CD8-positive, alpha-beta memory T cell (primary cell): ENCODE measurements around the gene MOSPD3. TPM values are rescaled to one million over a fixed set of nuclear protein-coding genes. Genes with fewer than 3 reads are reported as not detected.

Source experiments
- CTCF ChIA-PET: fragments of 350-600 bp; sonication (Branson Sonifier 250); formaldehyde crosslinking; loops from one replicate; lab custom pipeline; 2021; ENCODE audit warnings: antibody characterized with exemption; lab: Charles Lee
- POLR2A ChIA-PET: fragments of 350-600 bp; sonication (Branson Sonifier 250); formaldehyde crosslinking; loops from one replicate; lab custom pipeline; 2021; ENCODE audit warnings: antibody characterized with exemption; lab: Charles Lee
- DNase-seq, 5 donors: peaks; one replicate each; pipeline versions ENCODE4 v3.0.0 to v3.0.0-alpha.2; 2020 to 2022; ENCODE audit warnings: mixed read lengths in 1 of 5
- H3K27ac ChIP-seq: one replicate; pipeline ENCODE4 v1.7.0; 2013; ENCODE audit warnings: low read depth, mild to moderate bottlenecking, low read length, moderate library complexity
- H3K27me3 ChIP-seq: 2 replicates; pipeline ENCODE4 v1.7.0; 2013; ENCODE audit warnings: low read length, mild to moderate bottlenecking; ENCODE audit not compliant: insufficient read depth, poor library complexity, severe bottlenecking
- H3K36me3 ChIP-seq: 2 replicates; pipeline ENCODE4 v1.7.0; 2013; ENCODE audit warnings: mild to moderate bottlenecking, low read length, moderate library complexity; ENCODE audit not compliant: insufficient read depth
- H3K4me1 ChIP-seq: 2 replicates; pipeline ENCODE4 v1.7.0; 2013; ENCODE audit warnings: mild to moderate bottlenecking, low read length, moderate library complexity; ENCODE audit not compliant: insufficient read depth
- H3K4me3 ChIP-seq: 2 replicates; pipeline ENCODE4 v1.7.0; 2013; ENCODE audit warnings: mild to moderate bottlenecking, low read length
- H3K9me3 ChIP-seq: 2 replicates; pipeline ENCODE4 v1.7.0; 2013; ENCODE audit warnings: mild to moderate bottlenecking, low read length
- H3K27ac Mint-ChIP-seq, 8 donors: one replicate each; pipeline ENCODE4 v1.8.0; 2020 to 2021; ENCODE audit warnings: mixed read lengths in 8 of 8, mild to moderate bottlenecking in 6 of 8, inconsistent platforms in 3 of 8, moderate library complexity in 3 of 8
- H3K27me3 Mint-ChIP-seq, 2 donors: one replicate each; pipeline ENCODE4 v1.8.0; 2020 to 2021; ENCODE audit warnings: mixed read lengths in 2 of 2, mild to moderate bottlenecking in 1 of 2, moderate library complexity in 1 of 2
- H3K36me3 Mint-ChIP-seq, 3 donors: one replicate each; pipeline ENCODE4 v1.8.0; 2020 to 2021; ENCODE audit warnings: mixed read lengths in 3 of 3, inconsistent platforms in 1 of 3, mild to moderate bottlenecking in 1 of 3
- H3K4me1 Mint-ChIP-seq, 3 donors: one replicate each; pipeline ENCODE4 v1.8.0; 2020 to 2021; ENCODE audit warnings: mixed read lengths in 3 of 3, inconsistent platforms in 1 of 3, mild to moderate bottlenecking in 1 of 3
- H3K4me3 Mint-ChIP-seq, 7 donors: one replicate each; pipeline ENCODE4 v1.8.0; 2020 to 2021; ENCODE audit warnings: mixed read lengths in 7 of 7, mild to moderate bottlenecking in 6 of 7, moderate library complexity in 4 of 7, inconsistent platforms in 2 of 7
- H3K9me3 Mint-ChIP-seq, 5 donors: one replicate each; pipeline ENCODE4 v1.8.0; 2020 to 2022; ENCODE audit warnings: mixed read lengths in 5 of 5, mild to moderate bottlenecking in 3 of 5, moderate library complexity in 2 of 5, inconsistent platforms in 1 of 5
- polyA plus RNA-seq: library from polyadenylated mRNA; unstranded; fragments of 300-500 nt; fragmentation: Illumina TruSeq; gene quantifications from one replicate; pipeline ENCODE4 v1.2.3, GENCODE V29; 2021
- total RNA-seq, 2 experiments: library from RNA; stranded (reverse); gene quantifications; one replicate each; pipeline ENCODE4 v1.2.3, GENCODE V29; 2021

The MOSPD3 gene
- total and polyA plus RNA-seq, 3 experiments from 2014 or later = 16.2 to 29.7 (median 16.3) TPM

- Mint-ChIP-seq H3K4me1 (peaks cover 30 to 53% (median 31%) of the 10 kb centered on the region in 3 donors), H3K36me3 (peaks cover 0 to 24% (median 0%) of the 10 kb centered on the region in 3 donors), H3K9me3 (no peaks in the 10 kb centered on the region), H3K4me3 (peak within 1 kb of the TSS; percentile 91 to 99 (median 98)), H3K27ac (peak within 1 kb of the TSS; percentile 85 to 99 (median 95)), H3K27me3 (peaks cover 6 to 8% of the 10 kb centered on the region in 2 donors)
- DNase-seq = peak; percentile 99 to 100 (median 99)
- peaks cover 11% of the 10 kb centered on the region for H3K36me3 ChIP-seq
- H3K4me1 ChIP-seq = peaks cover 40% of the 10 kb centered on the region
- peak within 1 kb of the TSS; percentile 92 for H3K27ac ChIP-seq
- no peaks in the 10 kb centered on the region for H3K9me3 ChIP-seq
- H3K4me3 ChIP-seq = peak within 1 kb of the TSS; percentile 87
- H3K27me3 ChIP-seq = no peaks in the 10 kb centered on the region
- POLR2A ChIA-PET = interaction anchor here (0.6 to 6.0 kb wide), 31 partner anchors 8 to 1082 kb away, joined by 3 to 42 read pairs (median 6); partner anchors contain the start of genes AGFG2, GNB2, LAMTOR4 and MEPCE
- CTCF ChIA-PET = interaction anchor here (0.7 to 9.5 kb wide), 25 partner anchors 8 to 158 kb away, joined by 3 to 133 read pairs (median 5); partner anchors contain the start of genes MEPCE, MOSPD3, NYAP1 and PCOLCE
Measured at GRCh38 chr7:100586266-100587025, 25.9 kb upstream of the MOSPD3 start, which contains the start of gene FBXO24. FBXO24 (plus strand) TSS chr7:100586328; CDS start chr7:100586626, 298 bp downstream.

GRCh38 chr7:100588438-100588837 is 23.9 kb upstream of the MOSPD3 start:
- Mint-ChIP-seq H3K27me3 (peaks cover 8 to 10% of the 10 kb centered on the region in 2 donors), H3K9me3 (no peaks in the 10 kb centered on the region), H3K36me3 (peaks cover 0 to 16% (median 0%) of the 10 kb centered on the region in 3 donors), H3K27ac (no peak overlapping the region), H3K4me3 (peak overlapping the region; percentile 40 to 82 (median 65)), H3K4me1 (peaks cover 19 to 34% (median 20%) of the 10 kb centered on the region in 3 donors)
- Histone ChIP-seq H3K27ac (no peak overlapping the region), H3K36me3 (no peaks in the 10 kb centered on the region), H3K4me1 (peaks cover 21% of the 10 kb centered on the region), H3K27me3 (no peaks in the 10 kb centered on the region), H3K9me3 (no peaks in the 10 kb centered on the region), H3K4me3 (no peak overlapping the region)
- CTCF ChIA-PET = interaction anchor here (0.7 to 9.5 kb wide), 15 partner anchors 9 to 139 kb away, joined by 3 to 133 read pairs (median 5); partner anchors contain the start of genes MOSPD3 and POP7
- DNase-seq = no peak
- POLR2A ChIA-PET = interaction anchor here (0.5 to 1.1 kb wide), 3 partner anchors 18 to 138 kb away, joined by 4 to 7 read pairs (median 4); no protein-coding TSS in a partner anchor

DNA sequence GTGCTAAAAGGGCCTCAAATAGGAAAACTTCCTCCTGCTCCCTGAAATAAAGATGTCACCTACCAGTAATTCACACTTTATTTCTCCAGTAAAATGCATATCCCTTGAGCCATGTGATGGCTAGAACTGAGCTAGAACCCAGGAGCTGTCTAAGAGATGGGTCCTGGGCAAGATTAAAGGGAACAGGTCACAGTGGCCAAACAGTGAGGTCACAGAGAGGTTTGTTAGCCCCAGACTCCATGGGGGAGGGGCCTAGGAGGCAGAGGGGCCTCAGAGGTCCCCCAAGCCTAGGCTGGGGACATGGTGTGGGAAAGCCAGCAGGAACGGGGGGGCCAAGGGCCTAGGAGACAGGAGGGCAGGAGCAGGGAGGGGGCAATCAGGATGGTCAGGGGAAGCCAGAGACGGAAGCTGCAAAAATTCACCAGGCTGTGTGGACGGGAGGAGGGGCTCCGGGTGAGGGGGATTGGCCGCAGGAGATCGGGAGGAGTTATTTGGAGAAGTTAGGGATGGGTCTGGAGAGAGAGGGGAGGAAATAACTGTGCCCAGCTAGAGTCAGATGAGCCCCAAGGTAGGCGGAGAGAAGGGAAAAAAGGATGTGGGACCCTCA is 22.9 kb upstream of the MOSPD3 start:
- Histone ChIP-seq H3K27ac (no peak overlapping the region), H3K4me1 (peaks cover 13% of the 10 kb centered on the region), H3K9me3 (no peaks in the 10 kb centered on the region), H3K27me3 (no peaks in the 10 kb centered on the region), H3K4me3 (no peak overlapping the region), H3K36me3 (no peaks in the 10 kb centered on the region)
- Mint-ChIP-seq H3K4me3 (peak overlapping the region in 1 of 7 donors; percentile 60), H3K27me3 (peaks cover 8 to 10% of the 10 kb centered on the region in 2 donors), H3K4me1 (peaks cover 11 to 23% (median 14%) of the 10 kb centered on the region in 3 donors), H3K27ac (no peak overlapping the region), H3K36me3 (peaks cover 0 to 10% (median 0%) of the 10 kb centered on the region in 3 donors), H3K9me3 (no peaks in the 10 kb centered on the region)
- ChIA-PET POLR2A (interaction anchor here (1.1 kb wide), 1 partner anchor 21 kb away, joined by 4 read pairs; no protein-coding TSS in a partner anchor), CTCF (interaction anchor here (0.7 to 9.5 kb wide), 15 partner anchors 8 to 126 kb away, joined by 3 to 133 read pairs (median 4); partner anchors contain the start of genes MOSPD3 and POP7)
- DNase-seq = no peak

GRCh38 chr7:100590077-100590737 is 22.1 kb upstream of the MOSPD3 start:
- no peaks in the 10 kb centered on the region for H3K9me3 ChIP-seq
- POLR2A ChIA-PET = interaction anchor here (0.6 kb wide), 1 partner anchor 93 kb away, joined by 8 read pairs; no protein-coding TSS in a partner anchor
- H3K36me3 Mint-ChIP-seq = peaks cover 0 to 7% (median 0%) of the 10 kb centered on the region in 3 donors

GRCh38 chr7:100591596-100591995 is 20.7 kb upstream of the MOSPD3 start:
- H3K4me1 ChIP-seq = peaks cover 4% of the 10 kb centered on the region
- H3K4me3 Mint-ChIP-seq = no peak overlapping the region
- no peak overlapping the region for H3K4me3 ChIP-seq
- H3K36me3 Mint-ChIP-seq = peaks cover 0 to under 1% (median 0%) of the 10 kb centered on the region in 3 donors
- no peaks in the 10 kb centered on the region for H3K9me3 Mint-ChIP-seq
- no peaks in the 10 kb centered on the region for H3K36me3 ChIP-seq
- no peaks in the 10 kb centered on the region for H3K27me3 ChIP-seq
- CTCF ChIA-PET = interaction anchor here (1.5 to 9.5 kb wide), 3 partner anchors 29 to 114 kb away, joined by 3 to 133 read pairs (median 20); partner anchors contain the start of gene POP7
- no peak for DNase-seq
- peaks cover 5 to 10% of the 10 kb centered on the region in 2 donors for H3K27me3 Mint-ChIP-seq
- peaks cover 2 to 10% (median 7%) of the 10 kb centered on the region in 3 donors for H3K4me1 Mint-ChIP-seq
- H3K9me3 ChIP-seq = no peaks in the 10 kb centered on the region
- no peak overlapping the region for H3K27ac ChIP-seq
- POLR2A ChIA-PET = no interaction called here
- H3K27ac Mint-ChIP-seq = peak overlapping the region in 1 of 8 donors; percentile 86

More at GRCh38 chr7:100590077-100590737, 22.1 kb upstream of the MOSPD3 start:
- H3K27ac Mint-ChIP-seq = peak overlapping the region in 1 of 8 donors; percentile 29
- Histone ChIP-seq H3K36me3 (no peaks in the 10 kb centered on the region), H3K27ac (no peak overlapping the region), H3K27me3 (no peaks in the 10 kb centered on the region), H3K4me1 (peaks cover 6% of the 10 kb centered on the region), H3K4me3 (no peak overlapping the region)
- no peak for DNase-seq
- peaks cover 8 to 16% (median 9%) of the 10 kb centered on the region in 3 donors for H3K4me1 Mint-ChIP-seq
- no peak overlapping the region for H3K4me3 Mint-ChIP-seq
- H3K9me3 Mint-ChIP-seq = no peaks in the 10 kb centered on the region
- H3K27me3 Mint-ChIP-seq = peaks cover 8 to 10% of the 10 kb centered on the region in 2 donors
- CTCF ChIA-PET = interaction anchor here (0.9 to 9.5 kb wide), 8 partner anchors 15 to 121 kb away, joined by 3 to 133 read pairs (median 9); partner anchors contain the start of genes MOSPD3 and POP7

- DNase-seq = no peak
- Mint-ChIP-seq H3K4me1 (peaks cover 0 to 3% (median 3%) of the 10 kb centered on the region in 3 donors), H3K36me3 (no peaks in the 10 kb centered on the region), H3K4me3 (no peak overlapping the region), H3K27ac (no peak overlapping the region), H3K9me3 (no peaks in the 10 kb centered on the region), H3K27me3 (peaks cover 3 to 8% of the 10 kb centered on the region in 2 donors)
- POLR2A ChIA-PET = interaction anchor here (1.7 kb wide), 1 partner anchor 9 kb away, joined by 5 read pairs; the partner anchor contains the start of genes FBXO24 and LRCH4
- Histone ChIP-seq H3K4me3 (no peak overlapping the region), H3K36me3 (no peaks in the 10 kb centered on the region), H3K27ac (no peak overlapping the region), H3K9me3 (no peaks in the 10 kb centered on the region), H3K4me1 (no peaks in the 10 kb centered on the region), H3K27me3 (no peaks in the 10 kb centered on the region)
- CTCF ChIA-PET = interaction anchor here (0.9 to 1.6 kb wide), 2 partner anchors 9 to 110 kb away, joined by 5 read pairs; partner anchors contain the start of genes FBXO24, LRCH4 and POP7
Measured at GRCh38 chr7:100595188-100595587, 17.2 kb upstream of the MOSPD3 start.

DNA sequence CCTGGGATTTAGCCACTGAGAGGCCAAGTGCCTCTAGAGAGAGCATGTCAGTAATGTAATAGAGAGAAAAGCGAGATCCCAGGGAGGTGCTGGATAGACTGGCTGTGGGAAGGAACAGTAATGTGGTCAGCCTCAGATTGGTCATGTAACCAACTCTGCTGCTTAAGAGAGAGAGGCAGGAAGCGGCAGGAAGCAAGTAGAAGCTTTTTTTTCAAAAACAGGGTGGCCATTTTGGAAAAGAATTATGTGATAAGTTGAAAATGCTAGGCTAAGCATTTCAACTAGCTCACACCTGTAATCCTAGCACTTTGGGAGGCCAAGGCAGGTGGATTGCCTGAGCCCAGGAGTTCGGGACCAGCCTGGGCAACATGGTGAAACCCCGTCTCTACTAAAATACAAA is 13.9 kb upstream of the MOSPD3 start:
- H3K27ac ChIP-seq = no peak overlapping the region
- H3K36me3 Mint-ChIP-seq = no peaks in the 10 kb centered on the region
- no peaks in the 10 kb centered on the region for H3K36me3 ChIP-seq
- H3K27me3 Mint-ChIP-seq = no peaks in the 10 kb centered on the region
- H3K4me1 Mint-ChIP-seq = peaks cover 0 to 11% (median 5%) of the 10 kb centered on the region in 3 donors
- no peaks in the 10 kb centered on the region for H3K9me3 ChIP-seq
- H3K4me3 Mint-ChIP-seq = peak overlapping the region in 1 of 7 donors; percentile 34
- peaks cover 4% of the 10 kb centered on the region for H3K4me1 ChIP-seq
- no peak overlapping the region for H3K4me3 ChIP-seq
- no peak overlapping the region for H3K27ac Mint-ChIP-seq
- no peak for DNase-seq
- ChIA-PET CTCF (interaction anchor here (0.9 to 1.4 kb wide), 3 partner anchors 12 to 107 kb away, joined by 3 to 4 read pairs (median 3); partner anchors contain the start of genes FBXO24, MOSPD3 and POP7), POLR2A (no interaction called here)
- H3K27me3 ChIP-seq = no peaks in the 10 kb centered on the region
- no peaks in the 10 kb centered on the region for H3K9me3 Mint-ChIP-seq
